D721Med (cell line): Measurements from ENCODE around the gene AP2A2.

ENCODE experiments used
- DNase-seq: peaks from one replicate; pipeline ENCODE4 v3.0.0; 2011; ENCODE audit warnings: low spot score; ENCODE audit not compliant: insufficient read length
- FAIRE-seq: peaks from 2 replicates; lab custom pipeline; 2011; peaks lifted over from hg19 to GRCh38; lab: Jason Lieb, UNC
- CTCF ChIP-seq: IDR thresholded peaks from 2 replicates; pipeline ENCODE4 v1.5.1; 2012; ENCODE audit warnings: mild to moderate bottlenecking, control low read depth; ENCODE audit not compliant: insufficient read depth; ENCODE audit errors: missing control alignments

AP2A2 gene

GRCh38 chr11:899724-900123 is 25.9 kb upstream of the AP2A2 start:
- DNase-seq (no peak), FAIRE-seq (no peak)
- no peak for TF ChIP-seq CTCF

- DNase-seq (no peak), FAIRE-seq (no peak)
- no peak for TF ChIP-seq CTCF
These were observed 25.1 kb upstream of the AP2A2 start for GRCh38 chr11:900545-900944.

- no peak for DNase-seq
- no peak for FAIRE-seq
- TF ChIP-seq CTCF: no peak
These were observed 24.1 kb upstream of the AP2A2 start for GRCh38 chr11:901452-902061.

DNA sequence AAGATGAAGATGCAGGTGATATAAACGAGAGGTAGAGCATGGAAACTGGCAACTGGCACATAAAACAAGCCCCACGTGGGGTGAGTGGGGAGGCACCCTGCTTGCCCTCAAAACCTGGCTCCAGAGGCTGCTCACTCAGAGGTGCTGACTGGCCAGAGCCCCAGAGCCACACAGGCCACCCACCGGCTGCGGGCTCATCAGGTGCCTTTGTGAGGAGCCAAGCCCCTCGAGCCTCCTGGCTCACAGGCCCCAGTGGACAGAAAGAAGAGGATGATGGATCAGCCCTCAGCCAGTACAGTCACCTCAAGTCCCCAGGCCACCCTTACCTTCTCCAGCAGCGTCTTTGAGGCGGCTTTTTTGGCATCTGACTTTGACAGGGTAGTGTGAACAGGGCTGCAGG is 21.3 kb upstream of the AP2A2 start:
- FAIRE-seq (no peak), DNase-seq (no peak)
- no peak for TF ChIP-seq CTCF

DNA sequence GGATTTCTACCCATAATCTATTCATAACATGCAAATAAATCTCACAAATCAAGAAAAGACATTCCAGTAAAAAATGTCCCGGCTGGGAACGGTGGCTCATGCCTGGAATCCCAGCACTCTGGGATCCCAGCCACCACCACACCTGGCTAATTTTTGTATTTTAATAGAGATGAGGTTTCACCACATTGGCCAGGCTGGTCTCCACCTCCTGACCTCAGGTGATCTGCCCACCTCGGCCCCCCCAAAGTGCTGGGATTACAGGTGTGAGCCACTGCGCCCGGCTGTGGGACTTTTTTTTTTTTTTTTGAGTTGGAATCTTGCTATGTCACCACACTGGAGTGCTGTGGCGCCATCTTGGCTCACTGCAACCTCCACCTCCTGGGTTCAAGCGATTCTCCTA is 19.7 kb upstream of the AP2A2 start:
- DNase-seq (no peak), FAIRE-seq (no peak)
- no peak for TF ChIP-seq CTCF

DNA sequence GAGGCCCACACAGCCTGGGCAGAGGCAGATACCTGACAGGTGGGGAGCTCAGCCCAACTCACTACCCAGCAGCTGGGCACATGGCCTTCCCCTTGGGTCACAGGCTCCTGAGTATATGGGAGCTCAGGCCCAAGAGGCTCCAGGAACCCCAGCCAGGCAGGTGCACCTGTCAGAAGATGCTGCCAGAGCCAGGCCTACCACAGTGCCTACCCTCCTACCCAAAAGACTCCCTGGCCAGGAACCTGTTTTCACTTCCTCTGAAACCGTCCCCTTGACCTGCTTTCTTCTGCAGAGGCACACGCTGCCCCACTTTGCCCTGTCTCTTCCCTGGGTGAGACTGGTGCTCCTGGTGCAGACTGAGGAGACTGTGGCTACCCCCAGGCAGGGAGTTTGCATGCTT is 18.0 kb upstream of the AP2A2 start:
- DNase-seq (no peak), FAIRE-seq (no peak)
- no peak for TF ChIP-seq CTCF

DNA sequence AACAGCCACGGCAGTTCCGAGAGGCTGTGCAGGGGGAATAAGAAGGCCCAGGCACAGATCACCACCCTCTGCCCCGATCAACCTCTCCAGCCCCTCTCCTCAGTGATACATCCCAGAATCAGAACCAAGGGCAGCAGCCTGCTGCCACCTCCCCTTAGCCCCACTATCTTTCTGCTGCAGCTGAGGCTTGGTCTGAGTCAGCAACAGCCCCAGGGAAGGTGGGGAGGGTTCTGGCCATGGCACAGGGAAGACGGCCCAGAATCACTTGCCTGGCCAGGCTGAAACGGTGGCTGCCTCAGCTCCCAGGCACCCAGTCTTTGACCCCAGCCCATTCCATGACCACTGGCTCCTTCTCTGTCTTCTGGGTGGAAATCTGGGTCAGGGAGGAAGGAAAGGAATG is 17.4 kb upstream of the AP2A2 start:
- no peak for FAIRE-seq
- TF ChIP-seq CTCF: no peak
- no peak for DNase-seq
